ENCODE results near the gene BBS9.

DNA sequence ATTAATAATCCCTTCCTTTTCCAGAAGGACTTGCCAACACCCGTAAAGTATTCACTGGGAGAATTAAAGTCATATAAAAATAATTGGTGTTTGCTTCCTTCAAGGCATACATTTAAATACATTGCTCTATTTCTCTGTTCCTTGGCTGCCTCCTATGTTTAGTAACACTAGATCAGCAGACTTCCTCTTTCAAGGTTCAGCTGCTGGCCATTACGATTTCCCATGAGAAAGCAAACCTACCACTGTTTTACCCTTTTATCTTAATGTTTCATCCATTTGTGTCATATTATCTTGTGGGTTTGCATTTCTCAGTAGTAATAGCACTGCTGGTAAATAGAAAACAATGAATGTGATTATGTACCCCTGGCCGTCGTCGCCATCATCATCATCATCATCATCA is 462.1 kb downstream of the BBS9 start:
- TF ChIP-seq, protein P1, sequence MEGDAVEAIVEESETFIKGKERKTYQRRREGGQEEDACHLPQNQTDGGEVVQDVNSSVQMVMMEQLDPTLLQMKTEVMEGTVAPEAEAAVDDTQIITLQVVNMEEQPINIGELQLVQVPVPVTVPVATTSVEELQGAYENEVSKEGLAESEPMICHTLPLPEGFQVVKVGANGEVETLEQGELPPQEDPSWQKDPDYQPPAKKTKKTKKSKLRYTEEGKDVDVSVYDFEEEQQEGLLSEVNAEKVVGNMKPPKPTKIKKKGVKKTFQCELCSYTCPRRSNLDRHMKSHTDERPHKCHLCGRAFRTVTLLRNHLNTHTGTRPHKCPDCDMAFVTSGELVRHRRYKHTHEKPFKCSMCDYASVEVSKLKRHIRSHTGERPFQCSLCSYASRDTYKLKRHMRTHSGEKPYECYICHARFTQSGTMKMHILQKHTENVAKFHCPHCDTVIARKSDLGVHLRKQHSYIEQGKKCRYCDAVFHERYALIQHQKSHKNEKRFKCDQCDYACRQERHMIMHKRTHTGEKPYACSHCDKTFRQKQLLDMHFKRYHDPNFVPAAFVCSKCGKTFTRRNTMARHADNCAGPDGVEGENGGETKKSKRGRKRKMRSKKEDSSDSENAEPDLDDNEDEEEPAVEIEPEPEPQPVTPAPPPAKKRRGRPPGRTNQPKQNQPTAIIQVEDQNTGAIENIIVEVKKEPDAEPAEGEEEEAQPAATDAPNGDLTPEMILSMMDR (conservative IDR thresholded peaks at IDR 0.05; ENCODE audit: low read depth in 2 of 2) = no peak
- TF ChIP-seq EZH2 (IDR thresholded peaks at IDR 0.05; ENCODE audit: low read depth, unreplicated experiment) (no peak), CREB1 (CRISPR knock-in tag; IDR thresholded peaks at IDR 0.05; ENCODE audit: low read depth) (no peak), ZNF114 (CRISPR knock-in tag; IDR thresholded peaks at IDR 0.05) (no peak)
- TF ChIP-seq, protein P2, sequence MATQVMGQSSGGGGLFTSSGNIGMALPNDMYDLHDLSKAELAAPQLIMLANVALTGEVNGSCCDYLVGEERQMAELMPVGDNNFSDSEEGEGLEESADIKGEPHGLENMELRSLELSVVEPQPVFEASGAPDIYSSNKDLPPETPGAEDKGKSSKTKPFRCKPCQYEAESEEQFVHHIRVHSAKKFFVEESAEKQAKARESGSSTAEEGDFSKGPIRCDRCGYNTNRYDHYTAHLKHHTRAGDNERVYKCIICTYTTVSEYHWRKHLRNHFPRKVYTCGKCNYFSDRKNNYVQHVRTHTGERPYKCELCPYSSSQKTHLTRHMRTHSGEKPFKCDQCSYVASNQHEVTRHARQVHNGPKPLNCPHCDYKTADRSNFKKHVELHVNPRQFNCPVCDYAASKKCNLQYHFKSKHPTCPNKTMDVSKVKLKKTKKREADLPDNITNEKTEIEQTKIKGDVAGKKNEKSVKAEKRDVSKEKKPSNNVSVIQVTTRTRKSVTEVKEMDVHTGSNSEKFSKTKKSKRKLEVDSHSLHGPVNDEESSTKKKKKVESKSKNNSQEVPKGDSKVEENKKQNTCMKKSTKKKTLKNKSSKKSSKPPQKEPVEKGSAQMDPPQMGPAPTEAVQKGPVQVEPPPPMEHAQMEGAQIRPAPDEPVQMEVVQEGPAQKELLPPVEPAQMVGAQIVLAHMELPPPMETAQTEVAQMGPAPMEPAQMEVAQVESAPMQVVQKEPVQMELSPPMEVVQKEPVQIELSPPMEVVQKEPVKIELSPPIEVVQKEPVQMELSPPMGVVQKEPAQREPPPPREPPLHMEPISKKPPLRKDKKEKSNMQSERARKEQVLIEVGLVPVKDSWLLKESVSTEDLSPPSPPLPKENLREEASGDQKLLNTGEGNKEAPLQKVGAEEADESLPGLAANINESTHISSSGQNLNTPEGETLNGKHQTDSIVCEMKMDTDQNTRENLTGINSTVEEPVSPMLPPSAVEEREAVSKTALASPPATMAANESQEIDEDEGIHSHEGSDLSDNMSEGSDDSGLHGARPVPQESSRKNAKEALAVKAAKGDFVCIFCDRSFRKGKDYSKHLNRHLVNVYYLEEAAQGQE (IDR thresholded peaks at IDR 0.05; ENCODE audit: unreplicated experiment) = no peak

Data from GM23338 (cell line).